ENCODE measurements around the gene PNMA1. TPM values are rescaled to one million over a fixed set of nuclear protein-coding genes. Genes with fewer than 3 reads are reported as not detected.

PNMA1 gene
- total RNA-seq, 2 experiments from 2014 or later = 28.2 to 30.0 TPM

DNA sequence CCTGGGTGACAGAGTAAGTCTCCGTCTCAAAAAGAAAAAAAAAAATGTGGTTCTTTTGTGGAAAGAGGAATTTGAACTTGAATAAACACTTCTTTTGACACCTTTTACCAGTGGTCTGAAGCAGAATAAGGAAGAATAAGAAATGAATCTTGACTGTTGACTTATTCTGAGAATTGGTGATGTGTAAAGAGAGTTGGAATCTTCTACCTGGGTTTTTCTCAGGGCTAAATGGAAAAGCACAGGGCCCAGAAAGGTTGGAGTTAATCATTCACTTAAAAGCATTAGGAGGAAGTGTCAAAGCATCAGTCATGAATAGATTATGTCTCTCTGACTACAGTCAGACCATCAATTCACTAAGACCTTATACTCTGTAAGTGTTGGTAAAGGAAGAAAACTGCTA is 13.9 kb downstream of the PNMA1 start:
- H3K4me1 Mint-ChIP-seq = peaks cover 37% of the 10 kb centered on the region
- no peak overlapping the region for H3K27ac Mint-ChIP-seq
- CTCF ChIA-PET = no interaction called here
- H3K9me3 Mint-ChIP-seq = no peaks in the 10 kb centered on the region
- H3K36me3 Mint-ChIP-seq (ENCODE audit: low read depth) = peaks cover 3% of the 10 kb centered on the region
- H3K4me3 Mint-ChIP-seq = no peak overlapping the region
- DNase-seq = no peak
- H3K27me3 Mint-ChIP-seq = no peaks in the 10 kb centered on the region
- POLR2A ChIA-PET = no interaction called here

GRCh38 chr14:73696466-73697400 is 17.5 kb downstream of the PNMA1 start:
- H3K36me3 Mint-ChIP-seq (ENCODE audit: low read depth) = peaks cover 3% of the 10 kb centered on the region
- CTCF ChIA-PET = no interaction called here
- no peak overlapping the region for H3K4me3 Mint-ChIP-seq
- DNase-seq = no peak
- peak overlapping the region; percentile 69 for H3K27ac Mint-ChIP-seq
- no peaks in the 10 kb centered on the region for H3K9me3 Mint-ChIP-seq
- no peaks in the 10 kb centered on the region for H3K27me3 Mint-ChIP-seq
- H3K4me1 Mint-ChIP-seq = peaks cover 37% of the 10 kb centered on the region
- POLR2A ChIA-PET = interaction anchor here (1.0 to 2.3 kb wide), 4 partner anchors 10 to 128 kb away, joined by 3 to 17 read pairs (median 4); partner anchors contain the start of gene ACOT2

- ChIA-PET CTCF (no interaction called here), POLR2A (interaction anchor here (1.5 to 2.3 kb wide), 3 partner anchors 9 to 58 kb away, joined by 3 to 17 read pairs (median 3); no protein-coding TSS in a partner anchor)
- H3K4me1 Mint-ChIP-seq = peaks cover 36% of the 10 kb centered on the region
- no peak for DNase-seq
- no peak overlapping the region for H3K4me3 Mint-ChIP-seq
- peaks cover 3% of the 10 kb centered on the region for H3K36me3 Mint-ChIP-seq (ENCODE audit: low read depth)
- no peaks in the 10 kb centered on the region for H3K27me3 Mint-ChIP-seq
- no peaks in the 10 kb centered on the region for H3K9me3 Mint-ChIP-seq
- peak overlapping the region; percentile 69 for H3K27ac Mint-ChIP-seq
These were observed 18.2 kb downstream of the PNMA1 start for GRCh38 chr14:73695997-73696396.

GRCh38 chr14:73695082-73695481 is 19.1 kb downstream of the PNMA1 start:
- H3K36me3 Mint-ChIP-seq (ENCODE audit: low read depth) = peaks cover 3% of the 10 kb centered on the region
- no peaks in the 10 kb centered on the region for H3K9me3 Mint-ChIP-seq
- ChIA-PET POLR2A (interaction anchor here (1.2 kb wide), 1 partner anchor 82 kb away, joined by 3 read pairs; the partner anchor contains the start of gene ACOT6), CTCF (interaction anchor here (0.7 kb wide), 1 partner anchor 387 kb away, joined by 3 read pairs; no protein-coding TSS in a partner anchor)
- H3K27ac Mint-ChIP-seq = no peak overlapping the region
- H3K4me3 Mint-ChIP-seq = no peak overlapping the region
- H3K27me3 Mint-ChIP-seq = no peaks in the 10 kb centered on the region
- H3K4me1 Mint-ChIP-seq = peaks cover 29% of the 10 kb centered on the region
- no peak for DNase-seq

GRCh38 chr14:73694083-73694482 is 20.1 kb downstream of the PNMA1 start:
- no peaks in the 10 kb centered on the region for H3K36me3 Mint-ChIP-seq (ENCODE audit: low read depth)
- ChIA-PET CTCF (no interaction called here), POLR2A (interaction anchor here (1.2 kb wide), 1 partner anchor 81 kb away, joined by 3 read pairs; the partner anchor contains the start of gene ACOT6)
- peaks cover 26% of the 10 kb centered on the region for H3K4me1 Mint-ChIP-seq
- no peaks in the 10 kb centered on the region for H3K27me3 Mint-ChIP-seq
- no peaks in the 10 kb centered on the region for H3K9me3 Mint-ChIP-seq
- H3K4me3 Mint-ChIP-seq = no peak overlapping the region
- no peak for DNase-seq
- no peak overlapping the region for H3K27ac Mint-ChIP-seq

GRCh38 chr14:73686901-73687300 is 27.3 kb downstream of the PNMA1 start:
- Mint-ChIP-seq H3K36me3 (ENCODE audit: low read depth) (no peaks in the 10 kb centered on the region), H3K4me1 (no peaks in the 10 kb centered on the region), H3K27ac (no peak overlapping the region), H3K9me3 (no peaks in the 10 kb centered on the region), H3K27me3 (no peaks in the 10 kb centered on the region), H3K4me3 (no peak overlapping the region)
- POLR2A ChIA-PET = interaction anchor here (1.5 kb wide), 1 partner anchor 10 kb away, joined by 3 read pairs; no protein-coding TSS in a partner anchor
- no peak for DNase-seq
- CTCF ChIA-PET = interaction anchor here (1.0 to 1.5 kb wide), 2 partner anchors 42 to 178 kb away, joined by 3 read pairs; partner anchors contain the start of gene DNAL1

DNA sequence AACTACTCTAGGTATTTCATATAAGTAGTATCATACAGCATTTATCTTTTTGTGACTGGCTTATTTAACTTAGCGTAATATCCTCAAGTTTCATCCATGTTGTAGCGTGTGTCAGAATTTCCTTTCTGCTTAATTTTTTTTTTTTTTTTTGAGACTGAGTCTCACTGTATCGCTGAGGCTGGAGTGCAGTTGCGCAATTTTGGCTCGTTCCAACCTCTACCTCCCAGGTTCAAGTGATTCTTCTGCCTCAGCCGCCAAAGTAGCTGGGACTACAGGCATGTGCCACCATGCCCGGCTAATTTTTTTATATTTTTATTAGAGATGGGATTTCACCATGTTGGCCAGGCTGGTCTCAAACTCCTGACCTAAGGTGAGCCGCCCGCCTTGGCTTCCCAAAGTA is 28.9 kb downstream of the PNMA1 start:
- no peak for DNase-seq
- no peaks in the 10 kb centered on the region for H3K27me3 Mint-ChIP-seq
- H3K4me1 Mint-ChIP-seq = no peaks in the 10 kb centered on the region
- H3K27ac Mint-ChIP-seq = no peak overlapping the region
- no peaks in the 10 kb centered on the region for H3K36me3 Mint-ChIP-seq (ENCODE audit: low read depth)
- no peak overlapping the region for H3K4me3 Mint-ChIP-seq
- ChIA-PET POLR2A (no interaction called here), CTCF (no interaction called here)
- no peaks in the 10 kb centered on the region for H3K9me3 Mint-ChIP-seq

DNA sequence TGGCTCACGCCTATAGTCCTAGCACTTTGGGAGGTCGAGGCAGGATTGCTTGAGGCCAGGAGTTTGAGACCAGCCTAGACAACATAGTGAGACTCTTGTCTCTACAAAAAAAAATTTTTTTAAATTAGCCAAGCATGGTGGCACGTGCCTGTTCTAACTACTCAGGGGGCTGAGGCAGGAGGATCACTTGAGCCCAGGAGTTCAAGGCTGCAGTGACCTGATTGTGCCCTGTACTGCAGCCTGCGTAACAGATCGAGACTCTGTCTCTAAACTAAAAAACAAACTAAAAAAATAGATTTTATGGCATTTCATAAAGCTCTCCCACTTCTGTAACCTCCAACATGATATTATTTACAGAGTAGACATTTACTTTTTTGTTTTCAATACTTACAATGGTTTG is 29.6 kb downstream of the PNMA1 start:
- no peak overlapping the region for H3K4me3 Mint-ChIP-seq
- POLR2A ChIA-PET = no interaction called here

GRCh38 chr14:73680821-73681220 is 33.4 kb downstream of the PNMA1 start:
- H3K4me1 Mint-ChIP-seq = no peaks in the 10 kb centered on the region
- POLR2A ChIA-PET = no interaction called here
- no peak for DNase-seq

More for the DNA sequence above, 29.6 kb downstream of the PNMA1 start:
- H3K27me3 Mint-ChIP-seq = no peaks in the 10 kb centered on the region
- H3K9me3 Mint-ChIP-seq = no peaks in the 10 kb centered on the region
- H3K27ac Mint-ChIP-seq = no peak overlapping the region
- CTCF ChIA-PET = no interaction called here
- DNase-seq = no peak
- H3K36me3 Mint-ChIP-seq (ENCODE audit: low read depth) = no peaks in the 10 kb centered on the region
- H3K4me1 Mint-ChIP-seq = no peaks in the 10 kb centered on the region

DNA sequence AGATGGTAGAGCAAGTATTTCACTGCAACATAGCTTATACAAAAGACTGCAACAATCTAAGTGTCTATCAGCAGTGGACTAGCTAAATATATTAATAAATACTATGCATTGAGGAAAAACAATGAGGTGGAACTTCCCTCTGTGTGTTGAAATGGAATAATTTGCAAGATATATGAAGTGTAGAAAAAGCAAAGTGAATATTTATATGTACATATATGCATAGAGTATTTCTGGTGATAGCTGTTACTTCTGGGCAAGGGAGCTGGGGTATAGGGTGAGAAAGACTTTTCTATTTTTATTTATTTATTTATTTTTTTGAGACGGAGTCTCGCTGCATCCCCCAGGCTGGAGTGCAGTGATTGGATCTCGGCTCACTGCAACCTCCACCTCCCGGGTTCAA is 35.5 kb downstream of the PNMA1 start:
- Mint-ChIP-seq H3K9me3 (no peaks in the 10 kb centered on the region), H3K27ac (no peak overlapping the region), H3K36me3 (ENCODE audit: low read depth) (no peaks in the 10 kb centered on the region), H3K27me3 (no peaks in the 10 kb centered on the region), H3K4me3 (no peak overlapping the region), H3K4me1 (no peaks in the 10 kb centered on the region)
- no peak for DNase-seq
- ChIA-PET POLR2A (no interaction called here), CTCF (interaction anchor here (1.2 kb wide), 1 partner anchor 9 kb away, joined by 3 read pairs; no protein-coding TSS in a partner anchor)

More at GRCh38 chr14:73680821-73681220, 33.4 kb downstream of the PNMA1 start:
- Mint-ChIP-seq H3K4me3 (no peak overlapping the region), H3K27me3 (no peaks in the 10 kb centered on the region), H3K27ac (no peak overlapping the region), H3K36me3 (ENCODE audit: low read depth) (no peaks in the 10 kb centered on the region), H3K9me3 (no peaks in the 10 kb centered on the region)
- CTCF ChIA-PET = no interaction called here

- H3K4me1 Mint-ChIP-seq = no peaks in the 10 kb centered on the region
- POLR2A ChIA-PET = interaction anchor here (0.9 to 1.1 kb wide), 2 partner anchors 11 to 37 kb away, joined by 3 read pairs; no protein-coding TSS in a partner anchor
- no peaks in the 10 kb centered on the region for H3K27me3 Mint-ChIP-seq
- H3K27ac Mint-ChIP-seq = no peak overlapping the region
- CTCF ChIA-PET = interaction anchor here (0.5 to 0.9 kb wide), 2 partner anchors 106 to 166 kb away, joined by 3 to 4 read pairs; no protein-coding TSS in a partner anchor
- no peak for DNase-seq
- H3K4me3 Mint-ChIP-seq = no peak overlapping the region
- no peaks in the 10 kb centered on the region for H3K9me3 Mint-ChIP-seq
- no peaks in the 10 kb centered on the region for H3K36me3 Mint-ChIP-seq (ENCODE audit: low read depth)
These were observed 39.2 kb downstream of the PNMA1 start for GRCh38 chr14:73674986-73675385.

DNA sequence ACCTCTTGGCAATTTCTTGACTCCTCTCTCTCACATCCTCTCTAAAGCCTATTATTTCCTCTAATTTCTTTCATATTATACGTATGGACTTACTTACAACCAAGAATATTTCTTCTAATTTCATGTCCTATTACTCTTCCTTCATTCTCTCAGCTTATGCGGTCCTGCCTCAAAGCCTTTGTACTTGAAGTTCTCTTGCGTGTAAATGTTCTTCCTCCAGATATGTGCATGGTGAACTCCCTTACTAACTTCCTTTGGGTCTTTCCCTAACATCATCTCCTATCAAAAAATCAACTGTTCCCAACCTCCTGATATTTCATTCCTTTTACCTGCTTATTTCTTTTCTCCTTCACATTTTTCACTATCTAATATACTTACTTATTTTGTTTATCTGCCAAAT is 46.3 kb downstream of the PNMA1 start:
- no peak for DNase-seq
- Mint-ChIP-seq H3K9me3 (no peaks in the 10 kb centered on the region), H3K4me3 (no peak overlapping the region), H3K27me3 (no peaks in the 10 kb centered on the region), H3K27ac (no peak overlapping the region), H3K36me3 (ENCODE audit: low read depth) (no peaks in the 10 kb centered on the region), H3K4me1 (no peaks in the 10 kb centered on the region)
- ChIA-PET POLR2A (no interaction called here), CTCF (no interaction called here)

- Mint-ChIP-seq H3K36me3 (ENCODE audit: low read depth) (no peaks in the 10 kb centered on the region), H3K4me1 (no peaks in the 10 kb centered on the region), H3K4me3 (no peak overlapping the region), H3K9me3 (no peaks in the 10 kb centered on the region), H3K27ac (no peak overlapping the region), H3K27me3 (no peaks in the 10 kb centered on the region)
- no peak for DNase-seq
- POLR2A ChIA-PET = no interaction called here
- CTCF ChIA-PET = no interaction called here
These were observed 47.6 kb downstream of the PNMA1 start for GRCh38 chr14:73666583-73666982.

Measured in activated CD4-positive, alpha-beta memory T cell treated with anti-CD3 and anti-CD28 coated beads, Interleukin-2, amount 10 ng/mL, durations not matched to agents 7 days and 5 days (primary cell).